CD4-positive, alpha-beta T cell treated with Interleukin-4 for 1 hour (primary cell): ENCODE measurements around the gene CTIF.

ENCODE experiments used
- DNase-seq, 2 donors: peaks; one replicate each; pipeline ENCODE4 v3.0.0-alpha.2; 2020 to 2022

CTIF gene

DNA sequence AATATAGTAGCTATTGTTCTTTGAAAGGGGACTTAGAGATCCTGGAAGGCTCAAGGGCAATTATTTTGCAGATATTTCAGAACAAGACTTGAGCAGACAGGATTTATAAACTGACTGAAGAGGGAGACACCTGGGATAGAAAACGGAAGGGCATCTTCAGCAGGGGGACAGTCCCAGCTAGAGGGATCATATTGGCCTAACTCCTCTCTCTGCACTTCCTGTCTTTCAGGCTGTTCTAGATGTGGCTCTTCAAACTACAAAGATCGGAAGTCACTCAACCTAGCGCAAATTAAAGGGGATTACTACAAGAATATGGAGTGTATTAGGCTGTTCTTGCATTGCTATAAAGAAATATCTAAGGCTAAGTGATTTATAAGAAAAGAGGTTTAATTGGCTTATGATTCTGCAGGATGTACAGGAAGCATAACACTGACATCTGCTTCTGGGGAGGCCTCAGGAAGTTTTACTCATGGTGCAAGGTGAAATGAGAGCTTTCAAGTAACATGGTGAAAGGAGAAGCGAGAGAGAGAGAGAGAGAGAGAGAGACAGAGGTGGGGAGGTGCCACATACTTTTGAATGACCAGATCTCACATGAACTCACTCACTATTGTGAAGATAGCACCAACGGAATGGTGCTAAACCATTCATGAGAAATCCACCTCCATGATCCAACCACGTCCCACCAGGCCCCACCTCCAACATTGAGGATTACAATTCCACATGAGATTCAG, 5.3 kb upstream of the CTIF start:
- DNase-seq = no peak

DNA sequence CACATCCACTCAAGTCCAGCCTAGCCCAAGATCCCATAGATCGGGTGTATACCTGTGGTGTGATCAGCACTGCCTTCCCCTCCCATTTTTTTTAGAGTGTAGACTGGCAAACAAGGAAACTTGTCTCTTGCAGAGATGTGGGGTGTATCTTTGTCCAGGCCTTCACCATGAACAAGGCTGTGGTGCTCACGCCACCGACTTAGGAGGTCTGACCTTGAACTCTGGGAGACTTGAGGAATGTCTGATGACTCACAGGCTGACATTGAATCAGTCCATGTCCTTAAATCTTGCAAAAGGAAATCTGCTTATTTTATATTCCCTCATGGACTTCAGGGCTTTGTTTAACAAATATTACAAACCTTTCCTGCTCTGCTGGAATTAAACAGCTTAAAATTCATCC, 4.5 kb upstream of the CTIF start:
- no peak for DNase-seq

DNA sequence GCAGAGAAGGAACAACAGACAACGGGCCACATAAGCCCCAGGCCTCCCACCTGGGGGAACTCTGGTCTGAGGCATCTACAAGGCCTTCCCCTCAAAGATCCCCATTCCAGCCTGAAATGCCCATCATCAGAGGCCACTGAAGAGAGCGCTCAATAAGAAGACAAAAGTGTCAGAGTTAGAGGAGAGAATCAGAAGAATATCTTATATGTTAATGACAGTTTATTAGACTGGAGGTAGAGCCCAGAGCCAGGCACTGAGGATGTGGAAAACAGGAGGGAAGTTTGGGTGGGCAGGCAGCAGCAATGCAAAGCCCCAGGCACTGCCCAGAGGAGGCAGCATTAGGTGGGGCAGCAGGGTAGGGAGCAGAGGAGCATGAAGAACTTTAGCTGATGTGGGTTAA, 2.9 kb upstream of the CTIF start:
- no peak for DNase-seq

DNA sequence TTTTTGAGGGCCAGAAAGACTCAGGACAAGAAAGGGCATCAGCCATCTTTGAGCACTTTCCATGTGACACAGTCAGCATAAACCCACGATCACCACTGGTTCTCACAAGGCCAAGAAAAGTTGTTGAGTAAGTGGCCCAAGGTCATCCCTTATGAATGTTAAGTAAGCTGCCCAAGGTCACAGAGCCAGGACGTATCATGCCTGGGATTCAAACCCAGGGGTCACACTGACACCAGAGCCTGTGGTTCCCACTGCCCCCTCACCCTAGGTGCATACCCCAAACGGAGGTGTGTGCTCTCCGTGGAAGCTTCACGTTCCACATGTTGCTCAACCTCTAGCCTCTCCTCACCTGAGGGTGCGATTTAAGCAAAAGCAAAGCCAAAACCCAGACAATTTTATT, 2.3 kb upstream of the CTIF start:
- no peak for DNase-seq

DNA sequence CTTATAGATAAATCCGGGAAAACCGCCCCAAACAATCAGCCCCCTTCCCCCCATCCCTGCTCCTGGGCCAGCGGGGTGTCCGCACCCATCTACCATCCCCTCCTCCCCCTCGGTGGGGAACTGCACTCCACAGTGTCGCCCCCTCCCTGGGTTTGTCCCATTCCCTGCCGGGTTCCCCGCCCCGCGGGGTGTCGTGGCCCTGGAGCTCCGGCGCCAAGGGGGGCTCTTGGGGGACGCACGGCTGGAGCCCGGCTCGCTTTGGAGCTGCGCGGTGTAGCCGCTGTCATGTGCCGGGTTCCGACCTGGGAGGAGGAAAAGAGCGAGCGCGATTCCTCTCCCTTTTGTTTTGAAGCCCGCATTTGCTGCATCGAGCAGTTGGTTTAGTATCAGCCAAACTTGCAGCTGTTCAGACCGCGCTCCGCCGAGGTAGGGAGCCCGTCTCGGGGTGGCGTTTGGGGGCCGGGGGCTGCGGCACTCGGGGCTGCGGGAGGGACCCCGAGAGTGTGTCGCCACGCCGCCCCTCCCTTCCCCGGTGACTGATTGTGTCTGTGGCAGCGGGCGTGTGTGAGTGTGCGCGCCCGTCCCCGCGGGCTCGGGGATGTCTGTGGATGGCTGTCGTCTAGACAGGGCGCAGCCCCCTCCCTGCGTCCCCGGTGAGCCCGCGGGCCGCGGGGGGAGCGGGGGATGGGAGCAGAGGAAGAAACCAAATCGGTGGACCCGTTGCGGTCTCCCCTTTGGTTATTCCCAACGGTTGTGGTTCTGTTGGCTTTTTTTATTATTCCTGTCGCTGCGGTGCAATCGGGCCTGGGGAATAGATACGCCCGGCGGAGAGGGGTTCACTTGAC, 797 bp downstream of the CTIF start:
- peak; percentile 10 to 25 for DNase-seq

DNA sequence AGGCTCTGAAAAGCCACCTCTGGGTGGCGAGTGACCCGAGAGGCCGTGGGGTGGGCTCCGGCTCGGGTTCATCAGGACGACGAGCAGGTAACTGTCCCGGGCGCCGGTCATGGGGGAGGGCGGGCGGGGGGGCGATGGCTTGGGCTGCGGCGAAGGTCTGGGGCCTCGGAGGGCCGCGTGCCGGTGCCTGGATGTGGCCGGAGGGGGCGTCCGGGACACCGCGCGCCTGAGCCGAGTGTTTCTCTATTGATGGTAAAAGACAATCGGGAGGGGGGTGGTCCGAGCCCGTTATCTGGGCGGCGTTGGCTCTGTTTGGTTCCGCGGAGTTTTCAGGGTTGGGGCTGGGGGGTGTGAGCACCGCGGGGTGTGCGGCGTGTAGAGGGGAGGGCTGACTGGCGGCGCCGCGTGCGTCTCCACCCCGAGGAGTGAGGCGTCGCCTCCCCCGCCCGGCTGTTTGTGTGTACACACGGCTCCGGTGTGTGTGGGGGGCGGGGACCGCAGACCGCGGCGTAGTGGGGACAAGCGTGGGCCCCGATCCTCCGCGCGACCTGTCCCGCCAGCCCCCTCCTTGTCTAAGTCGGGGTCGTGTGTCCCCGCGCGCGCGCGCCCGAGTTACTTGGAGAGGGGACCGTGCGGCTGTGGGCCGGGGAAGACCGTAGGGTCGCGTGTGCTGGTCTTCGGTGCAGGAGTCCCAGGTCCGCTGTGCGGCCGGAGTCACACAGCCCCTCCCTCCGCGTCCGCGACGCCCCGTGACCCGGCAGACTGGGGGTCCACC, 1.6 kb downstream of the CTIF start:
- peak; percentile 27 to 40 for DNase-seq

DNA sequence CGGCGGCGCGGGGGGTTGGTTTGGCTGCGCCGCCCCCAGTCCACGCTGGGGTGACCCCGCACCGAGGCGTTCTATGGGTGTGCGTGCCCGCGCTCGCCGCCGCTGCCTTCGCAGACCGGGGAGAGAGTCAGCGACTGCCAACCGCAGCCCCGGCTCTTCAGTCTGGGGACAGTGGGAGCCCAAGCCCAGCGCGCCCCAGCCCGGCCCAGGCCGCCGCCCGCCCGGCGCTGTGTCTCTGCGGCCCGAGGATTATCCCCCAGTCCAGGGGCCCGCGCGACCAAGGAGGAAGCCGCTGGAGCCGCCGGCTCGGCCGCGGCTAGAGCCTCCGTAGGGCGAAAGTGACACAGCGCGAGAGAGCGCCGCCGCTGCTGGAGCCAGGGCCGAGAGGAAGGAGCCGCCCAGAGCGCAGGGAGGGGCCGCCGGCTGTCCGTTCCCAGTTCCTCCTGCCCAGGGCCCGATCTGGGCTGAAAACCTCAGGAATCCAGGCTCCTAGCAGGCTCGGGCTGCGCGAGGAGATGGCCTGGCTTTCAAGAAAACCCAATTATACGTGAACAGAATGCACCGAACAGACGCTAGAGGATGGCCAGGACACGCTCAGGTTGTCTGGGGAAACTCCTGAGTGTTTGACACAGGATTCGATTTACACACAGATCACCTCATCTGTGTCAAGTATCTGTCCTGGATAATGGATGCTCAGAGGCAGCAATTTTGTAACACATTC, 2.4 kb downstream of the CTIF start:
- DNase-seq = peak; percentile 5 to 35

DNA sequence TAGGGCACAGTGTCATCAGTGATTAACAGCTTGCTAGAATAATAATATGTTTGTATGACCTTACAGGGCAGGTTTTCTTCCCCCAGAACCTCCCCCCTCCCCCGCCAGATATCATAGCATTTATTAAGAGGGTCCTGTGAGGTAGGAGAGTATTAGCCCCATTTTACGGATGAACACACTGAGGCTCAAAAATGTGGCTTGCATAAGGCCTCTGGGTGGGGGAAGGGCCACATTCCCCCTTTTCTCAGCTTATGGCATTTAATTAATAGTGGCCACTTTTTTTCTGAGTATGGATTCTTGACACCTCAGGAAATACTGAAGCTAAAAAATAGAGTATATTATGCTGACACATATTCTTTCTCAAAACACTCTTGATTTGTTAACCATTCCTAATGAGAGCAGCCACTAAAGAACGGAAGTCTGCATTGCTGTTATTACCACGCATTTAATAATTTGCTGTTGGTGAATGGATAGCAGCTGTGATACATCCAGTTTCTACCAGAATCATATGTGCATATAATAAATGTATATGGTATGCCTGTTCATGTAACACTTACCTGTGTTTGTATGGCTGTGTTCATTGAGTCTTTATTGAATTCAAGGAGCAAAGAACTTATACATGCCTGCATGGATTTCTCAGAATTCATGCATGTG, 3.0 kb downstream of the CTIF start:
- DNase-seq = no peak

DNA sequence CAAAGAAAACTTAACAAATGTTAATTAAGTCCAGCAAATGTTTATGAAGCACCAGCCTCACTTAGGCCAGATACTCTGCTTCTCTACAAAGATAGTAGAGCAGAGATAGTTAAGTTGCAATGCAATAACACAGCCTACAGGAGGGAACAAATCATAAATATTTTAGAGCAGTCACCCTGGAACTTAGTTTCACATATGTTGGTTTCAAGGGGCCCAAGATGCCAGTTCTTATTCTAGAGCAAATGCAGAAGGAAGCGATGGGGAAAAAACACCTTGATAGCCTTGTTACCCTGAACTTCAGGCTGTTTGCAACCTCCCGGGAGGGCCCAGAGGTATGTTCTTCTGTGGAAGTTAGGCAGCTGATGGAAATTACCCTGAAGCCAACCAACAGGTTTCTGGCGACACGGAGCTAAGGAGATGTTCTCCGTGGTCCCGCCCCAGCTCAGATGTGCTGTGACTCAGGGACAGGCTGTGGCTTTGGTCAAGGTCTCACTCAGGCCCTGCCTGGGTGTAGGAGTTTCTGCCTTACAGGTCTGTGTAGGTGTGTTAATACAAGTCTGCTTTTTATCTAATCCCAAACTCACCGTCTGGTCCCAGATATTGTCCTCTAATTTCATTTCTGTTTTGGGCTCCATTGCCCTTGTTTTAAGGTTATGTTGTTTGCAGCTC, 3.8 kb downstream of the CTIF start:
- no peak for DNase-seq

DNA sequence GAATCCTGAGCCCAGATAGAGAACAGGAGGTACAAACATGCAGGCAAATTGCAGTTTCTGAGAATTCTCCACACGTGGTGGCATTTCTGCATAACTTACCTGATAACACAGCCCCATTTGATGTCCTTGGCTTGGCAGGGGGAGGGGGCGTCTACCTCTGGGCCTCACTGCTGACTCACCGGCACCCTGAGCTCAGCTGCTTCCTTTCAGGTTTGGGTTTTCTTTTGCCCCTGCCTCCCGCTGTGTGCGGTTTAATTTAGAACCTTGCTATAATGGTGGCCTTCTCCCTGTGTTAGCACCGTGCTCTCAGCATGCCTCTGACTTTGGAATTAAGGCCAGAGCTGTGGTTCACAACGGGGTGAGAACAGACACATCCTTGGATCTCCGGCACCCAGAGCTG, 4.4 kb downstream of the CTIF start:
- peak in 1 of 2 donors; percentile 0 for DNase-seq

DNA sequence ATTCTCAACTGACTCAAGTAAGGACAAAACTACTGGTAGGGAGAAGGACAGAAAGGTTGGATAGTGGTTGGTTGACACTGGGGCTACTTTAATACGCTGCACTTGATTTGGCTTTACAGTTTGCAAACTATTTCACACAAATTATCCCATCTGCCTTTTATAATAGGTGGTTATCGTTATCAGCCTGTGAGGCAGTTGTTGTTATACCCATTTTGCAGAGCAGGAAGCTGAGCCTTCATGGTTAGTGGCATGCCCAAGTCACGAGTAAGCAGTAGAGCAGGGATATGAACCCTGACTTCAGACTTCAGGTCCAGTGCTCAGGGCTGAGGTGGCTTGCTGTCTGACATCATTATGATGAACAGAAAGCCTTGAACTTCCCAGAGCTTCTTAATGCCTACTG, 5.3 kb downstream of the CTIF start:
- no peak for DNase-seq

DNA sequence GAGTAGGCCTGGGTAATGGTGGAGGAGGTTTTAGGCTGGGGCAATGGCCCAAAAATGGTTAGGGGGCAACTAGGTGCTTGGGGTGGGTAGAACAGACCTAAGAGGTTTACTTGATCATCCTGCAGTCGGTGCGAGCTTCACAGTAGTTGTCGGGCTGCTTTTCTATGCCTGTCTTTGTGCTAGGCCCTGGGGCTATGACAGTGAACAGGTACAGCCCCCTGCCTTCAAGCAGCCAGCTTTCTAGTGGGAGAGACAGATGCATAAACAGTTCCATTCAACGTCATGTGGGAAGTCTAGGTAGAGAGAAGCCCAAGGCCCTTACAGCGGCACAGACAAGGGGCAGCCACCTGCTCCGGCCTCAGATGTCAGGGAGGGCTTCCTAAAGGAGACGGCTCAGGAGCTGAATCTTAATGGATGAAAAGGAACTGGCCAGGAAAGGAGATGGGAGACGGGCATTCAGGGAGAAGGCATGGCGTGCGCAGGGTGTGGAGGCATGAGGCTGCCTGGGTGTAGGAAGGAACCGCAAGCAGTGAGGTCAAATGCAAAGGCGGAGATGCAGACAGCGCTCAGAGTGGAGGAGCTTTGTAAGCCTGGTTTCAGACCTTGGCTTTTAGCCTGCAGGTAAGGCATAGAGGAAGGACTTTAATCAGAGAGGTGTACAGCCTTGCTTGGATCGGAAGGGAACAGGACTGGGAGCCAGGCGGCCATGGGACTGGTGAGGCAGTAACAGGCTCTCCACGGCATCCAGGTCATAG, 6.0 kb downstream of the CTIF start:
- DNase-seq = no peak

DNA sequence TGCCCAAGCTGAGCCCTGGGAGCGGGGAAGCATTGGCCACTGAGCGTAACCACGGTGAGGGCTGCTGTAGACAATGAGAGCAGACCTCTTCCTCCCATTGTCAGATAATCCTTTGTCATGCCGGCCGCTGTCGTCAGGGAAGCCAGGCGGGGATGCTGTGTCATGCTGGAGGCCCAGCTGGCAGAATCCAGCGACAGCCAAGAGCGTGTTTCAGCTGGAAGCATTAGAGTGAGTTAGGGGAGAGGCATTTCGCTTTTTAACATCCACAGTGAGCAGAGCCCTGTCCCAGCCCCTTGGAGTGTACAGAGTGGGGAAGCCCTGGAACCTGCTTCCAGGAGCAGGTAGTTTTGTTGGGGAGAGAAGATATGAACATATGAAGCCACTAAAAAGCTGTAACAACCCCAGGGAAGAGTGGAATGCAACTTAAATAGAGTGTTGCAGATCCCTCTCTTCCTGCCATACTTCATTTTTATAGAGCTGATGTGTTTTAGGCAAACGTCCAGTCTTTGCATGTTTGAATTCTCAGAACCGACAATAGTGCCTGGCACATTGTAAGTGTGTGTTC, 7.0 kb downstream of the CTIF start:
- peak in 1 of 2 donors; percentile 23 for DNase-seq

DNA sequence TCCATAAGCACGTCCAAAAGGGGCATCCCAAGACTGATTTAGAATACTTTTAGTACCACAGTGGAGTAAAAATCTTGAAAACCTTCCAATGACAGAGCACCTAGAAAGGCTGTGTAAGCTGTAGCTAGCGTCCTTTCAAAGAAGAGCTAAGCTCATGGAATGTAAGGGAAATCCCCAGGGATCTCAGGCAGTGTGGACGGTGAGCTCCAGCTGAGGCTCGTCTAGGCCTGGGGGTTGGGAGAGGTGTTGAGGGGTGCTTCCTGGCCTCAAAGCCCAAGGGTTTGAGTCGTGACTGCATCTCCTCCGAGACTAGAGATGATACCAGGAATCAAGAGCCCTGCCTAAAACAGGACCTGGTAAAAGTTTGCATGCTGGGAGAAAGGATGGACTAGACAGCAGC, 7.6 kb downstream of the CTIF start:
- DNase-seq = no peak

DNA sequence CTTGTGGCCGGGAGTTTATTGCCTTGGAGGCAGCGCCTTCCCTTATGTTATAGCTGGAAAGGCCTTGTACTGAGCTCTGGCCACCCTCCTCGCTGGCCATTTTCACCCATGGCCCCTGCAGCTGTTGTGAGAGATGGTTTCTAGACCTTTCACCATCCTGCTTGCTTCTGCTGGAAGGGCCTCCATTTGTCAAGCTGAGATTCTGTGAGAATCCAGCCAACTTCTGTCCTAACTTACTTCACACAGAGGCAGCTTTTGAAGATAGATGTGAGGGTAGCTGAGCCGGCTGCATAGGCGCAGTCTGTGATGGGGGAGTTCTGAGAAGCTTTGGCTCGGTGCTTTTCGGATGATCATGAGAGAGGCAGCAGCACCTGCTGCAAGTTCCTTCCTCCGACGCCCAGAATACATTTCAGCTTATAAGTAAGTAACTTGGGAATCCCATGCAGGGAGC, 8.7 kb downstream of the CTIF start:
- no peak for DNase-seq

DNA sequence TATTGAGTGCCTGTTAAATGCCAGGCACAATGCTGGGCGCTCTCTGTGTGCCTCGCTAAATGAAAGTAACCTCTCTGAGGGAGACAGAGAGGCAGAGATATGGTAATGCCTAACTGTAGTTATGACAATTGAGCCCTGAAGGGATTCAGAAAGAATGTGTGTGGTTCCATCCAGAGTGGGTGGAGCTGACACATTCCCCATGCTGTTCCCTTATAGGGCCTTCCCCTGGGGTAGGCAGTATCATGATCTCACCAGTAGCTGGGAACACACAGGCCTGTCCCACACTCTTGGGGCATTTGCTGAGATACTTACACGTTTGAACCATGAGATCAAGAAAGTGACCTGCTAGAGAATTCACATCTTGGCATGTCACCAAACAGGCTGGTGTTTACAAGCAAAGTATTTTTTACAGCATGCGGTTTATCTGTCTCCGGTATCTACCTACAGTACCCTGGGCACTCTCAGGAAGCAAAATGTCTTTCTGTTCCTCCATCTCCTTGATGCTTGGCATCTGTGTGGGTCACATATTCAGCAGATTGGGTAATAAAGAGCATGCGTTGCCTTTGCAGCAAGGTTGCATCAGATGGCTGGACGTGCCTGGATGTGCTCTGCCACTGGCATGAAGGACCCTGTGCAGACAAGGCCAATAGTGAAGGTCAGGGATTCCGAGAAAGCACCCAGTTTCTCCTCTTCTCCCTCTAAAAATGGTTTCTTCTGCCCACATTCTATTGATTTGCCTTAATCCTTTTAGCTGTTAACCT, 9.4 kb downstream of the CTIF start:
- no peak for DNase-seq

DNA sequence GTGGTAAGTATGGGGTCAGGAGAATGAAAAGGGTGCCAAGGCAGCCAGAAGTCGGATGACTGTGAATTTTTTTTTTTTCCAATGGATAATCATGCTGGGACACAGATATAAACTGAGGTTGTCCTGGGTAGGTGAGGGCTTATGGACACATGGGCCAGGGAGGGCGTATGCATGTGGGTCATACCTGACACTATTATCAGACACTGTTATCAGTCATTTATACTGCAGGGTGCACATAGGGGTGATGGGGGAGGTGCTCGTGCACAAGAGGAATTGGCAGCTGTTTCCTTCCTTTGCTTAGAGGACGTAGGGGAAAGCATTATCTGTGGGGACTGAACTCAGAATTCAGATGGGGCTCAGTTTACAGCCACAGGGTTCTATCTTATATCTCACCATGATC, 10.1 kb downstream of the CTIF start:
- DNase-seq = no peak

DNA sequence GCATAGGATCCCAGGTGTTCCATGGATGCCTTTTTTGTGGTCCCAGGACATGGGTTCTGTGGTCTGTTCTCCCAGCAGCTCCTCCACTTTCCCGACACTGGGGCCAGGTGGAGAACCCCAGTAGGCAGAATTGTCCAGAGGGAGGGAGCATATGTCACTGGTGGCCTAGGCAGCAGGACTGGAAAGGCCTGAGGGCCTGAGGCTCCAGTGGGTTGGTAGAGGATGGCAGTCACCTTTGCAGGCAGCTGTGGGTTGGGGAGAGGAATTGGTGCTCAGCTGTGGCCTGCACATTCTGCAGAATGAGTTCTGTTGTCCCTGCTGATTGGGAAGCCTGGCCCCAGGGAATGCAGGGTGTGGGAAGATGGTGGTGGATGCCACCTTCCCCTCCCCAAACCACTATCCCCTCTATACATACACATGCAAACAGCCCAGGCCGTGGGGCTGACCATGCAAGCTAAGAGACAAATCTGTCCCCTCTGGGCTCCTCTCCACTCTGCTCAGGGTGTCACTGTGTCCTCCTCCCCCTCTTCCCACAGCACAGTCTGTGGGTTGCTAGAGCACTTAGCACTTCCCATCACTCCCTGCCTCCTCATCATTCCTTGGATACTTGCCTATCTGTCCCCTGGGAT, 11.4 kb downstream of the CTIF start:
- DNase-seq = no peak

DNA sequence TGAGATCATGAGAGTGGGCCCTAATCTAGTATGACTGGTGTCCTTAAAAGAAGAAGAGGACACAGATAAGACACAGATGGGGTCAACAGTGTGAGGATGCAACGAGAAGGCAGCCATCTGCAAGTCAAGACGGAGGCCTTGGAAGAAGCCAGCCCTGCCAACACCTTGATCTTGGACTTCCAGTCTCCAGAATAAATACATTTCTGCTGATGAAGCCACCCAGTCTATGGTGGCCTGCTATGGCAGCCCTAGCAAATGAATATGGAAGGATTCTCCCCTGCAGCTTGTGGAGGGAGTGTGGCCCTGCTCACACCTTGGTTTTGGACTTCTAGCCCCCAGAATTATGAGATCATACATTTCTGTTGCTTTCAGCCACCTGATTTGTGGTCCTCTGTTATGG, 12.3 kb downstream of the CTIF start:
- no peak for DNase-seq
